ENCODE data around the gene DLX5. TPM values are rescaled to one million over a fixed set of nuclear protein-coding genes. Genes with fewer than 3 reads are reported as not detected.
"Not testable (repeated sequence)": the region's sequence is repeated elsewhere in the genome, so short reads cannot be mapped to it uniquely, and the experiment has no call there.

Gene DLX5
- total RNA-seq: under 1 TPM; 0.50 to 0.71 TPM
- long read RNA-seq: 0 reads

- ATAC-seq (peak; percentile 29 to 40), DNase-seq (no peak)
- intact Hi-C loops (cut with DNase I): loop anchor here (10.0 kb wide), 3 partner anchors 610 to 1110 kb away; no protein-coding TSS in a partner anchor
Observed at GRCh38 chr7:97024209-97025129, at the start of gene DLX5. Gene DLX5 (minus strand): TSS chr7:97024831. CDS start chr7:97024623, 208 bp downstream.

GRCh38 chr7:97072025-97072424 lies 47.4 kb upstream of the DLX5 start:
- ATAC-seq; intact Hi-C loops (cut with DNase I); DNase-seq: not testable (repeated sequence)

- DNase-seq (no peak), ATAC-seq (peak; percentile 57 to 72)
- intact Hi-C loops (cut with DNase I): no loop called here
Observed at GRCh38 chr7:97064972-97065587, 40.4 kb upstream of the DLX5 start.

GRCh38 chr7:97064020-97064419 lies 39.4 kb upstream of the DLX5 start:
- intact Hi-C loops (cut with DNase I): no loop called here
- DNase-seq: no peak

GRCh38 chr7:97043281-97043680 lies 18.6 kb upstream of the DLX5 start:
- no peak for ATAC-seq

More at GRCh38 chr7:97064020-97064419, 39.4 kb upstream of the DLX5 start:
- no peak for ATAC-seq

GRCh38 chr7:97039374-97040065 lies 14.9 kb upstream of the DLX5 start:
- intact Hi-C loops (cut with DNase I): no loop called here

More at GRCh38 chr7:97043281-97043680, 18.6 kb upstream of the DLX5 start:
- no peak for DNase-seq
- intact Hi-C loops (cut with DNase I): no loop called here

GRCh38 chr7:97034213-97034852 lies 9.7 kb upstream of the DLX5 start:
- ATAC-seq; intact Hi-C loops (cut with DNase I); DNase-seq: not testable (repeated sequence)

More at GRCh38 chr7:97039374-97040065, 14.9 kb upstream of the DLX5 start:
- DNase-seq: no peak
- no peak for ATAC-seq

GRCh38 chr7:97027427-97028234 lies 3.0 kb upstream of the DLX5 start:
- intact Hi-C loops (cut with DNase I): loop anchor here (2.0 to 10.0 kb wide), 5 partner anchors 613 to 1113 kb away; no protein-coding TSS in a partner anchor
- peak; percentile 77 for DNase-seq
- ATAC-seq: peak; percentile 79 to 91

- ATAC-seq: peak; percentile 25 to 26
- DNase-seq: no peak
- intact Hi-C loops (cut with DNase I): loop anchor here (2.0 to 10.0 kb wide), 5 partner anchors 612 to 1112 kb away; no protein-coding TSS in a partner anchor
Observed at GRCh38 chr7:97026715-97027426, 2.2 kb upstream of the DLX5 start.

GRCh38 chr7:97025983-97026714 lies 1.5 kb upstream of the DLX5 start:
- DNase-seq (no peak), ATAC-seq (peak; percentile 29 to 31)
- intact Hi-C loops (cut with DNase I): loop anchor here (2.0 to 10.0 kb wide), 5 partner anchors 611 to 1111 kb away; no protein-coding TSS in a partner anchor

GRCh38 chr7:97025130-97025499 lies 484 bp upstream of the DLX5 start:
- intact Hi-C loops (cut with DNase I): loop anchor here (10.0 kb wide), 3 partner anchors 610 to 1110 kb away; no protein-coding TSS in a partner anchor
- DNase-seq (no peak), ATAC-seq (no peak)

GRCh38 chr7:97022491-97023306 lies 1.9 kb downstream of the DLX5 start:
- ATAC-seq (no peak), DNase-seq (no peak)
- intact Hi-C loops (cut with DNase I): loop anchor here (10.0 kb wide), 3 partner anchors 608 to 1108 kb away; no protein-coding TSS in a partner anchor

GRCh38 chr7:97021747-97022490 lies 2.7 kb downstream of the DLX5 start:
- DNase-seq: no peak
- ATAC-seq: no peak
- intact Hi-C loops (cut with DNase I): loop anchor here (10.0 kb wide), 3 partner anchors 607 to 1107 kb away; no protein-coding TSS in a partner anchor

GRCh38 chr7:97020996-97021746 lies 3.5 kb downstream of the DLX5 start:
- DNase-seq (no peak), ATAC-seq (no peak)
- intact Hi-C loops (cut with DNase I): loop anchor here (10.0 kb wide), 3 partner anchors 606 to 1106 kb away; no protein-coding TSS in a partner anchor

All from left cardiac atrium (tissue), 4 donors.